Activated T-helper 1 cell treated with anti-CD3 and anti-CD28 coated beads, Interleukin-2, amount 50 U/mL, for 16 hours (primary cell): ENCODE results near the gene PALD1.

ENCODE experiments used
- DNase-seq, 2 donors: peaks; one replicate each; pipeline ENCODE4 v3.0.0-alpha.2; 2020; ENCODE audit warnings: low read depth in 1 of 2, low spot score in 1 of 2

The PALD1 gene

DNA sequence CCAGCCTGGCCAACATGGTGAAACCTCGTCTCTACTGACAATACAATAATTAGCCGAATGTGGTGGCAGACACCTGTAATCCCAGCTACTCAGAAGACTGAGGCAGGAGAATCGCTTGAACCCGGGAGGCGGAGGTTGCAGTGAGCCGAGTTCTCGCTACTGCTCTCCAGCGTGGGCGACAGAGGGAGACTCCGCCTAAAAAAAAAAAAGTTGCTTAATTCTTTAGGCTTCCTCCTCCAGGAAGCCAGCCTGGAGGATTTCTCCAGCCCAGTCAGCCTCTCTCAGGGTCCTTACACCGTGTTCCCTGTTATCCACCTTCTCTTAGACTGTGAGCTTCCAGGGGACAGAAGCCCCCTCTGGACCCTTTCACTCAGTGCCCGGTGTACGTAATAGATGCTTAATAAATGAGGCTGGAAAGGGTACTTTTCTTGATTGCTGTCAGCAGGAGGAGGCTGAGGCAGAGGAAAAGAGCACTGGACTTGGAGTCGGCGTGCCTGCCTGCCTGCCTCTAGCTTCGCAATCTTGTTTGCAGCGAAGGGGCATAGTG lies 20.7 kb upstream of the PALD1 start:
- no peak for DNase-seq

GRCh38 chr10:70458329-70459060 lies 20.1 kb upstream of the PALD1 start:
- peak in 1 of 2 donors; percentile 14 for DNase-seq

DNA sequence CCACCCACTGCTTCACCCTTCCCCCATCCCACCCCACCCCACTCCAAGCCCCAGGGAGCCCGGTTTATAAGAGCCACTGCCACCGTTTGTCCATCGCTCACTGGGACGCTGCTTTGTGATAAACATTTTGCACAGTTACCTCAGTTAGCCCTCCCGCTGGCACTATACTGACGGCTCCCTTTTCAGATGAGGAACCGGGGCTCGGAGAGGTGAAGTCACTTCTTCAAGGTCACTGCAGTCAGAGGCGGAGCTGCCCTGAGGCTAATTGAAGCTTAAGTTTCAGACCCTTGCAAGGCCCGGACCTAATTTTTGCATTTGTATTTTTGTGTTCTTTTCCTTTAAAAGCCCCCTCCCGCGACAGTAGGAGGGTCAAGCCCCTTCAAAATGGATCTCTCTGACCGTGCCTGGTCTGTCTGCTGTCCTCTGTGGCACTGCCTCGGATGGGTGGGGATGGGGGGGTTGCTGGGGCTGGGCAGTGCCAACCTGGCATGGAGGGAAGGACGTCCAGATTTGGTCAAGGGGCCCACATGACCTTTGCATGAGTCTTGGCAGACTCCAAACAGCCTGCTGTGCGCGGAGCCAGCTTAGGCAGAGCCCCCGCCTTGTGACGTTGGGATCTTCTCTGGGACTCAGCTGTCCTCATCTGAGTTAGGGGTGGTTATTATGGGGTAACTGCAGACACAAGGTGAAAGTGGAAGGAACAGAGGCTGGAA lies 19.4 kb upstream of the PALD1 start:
- no peak for DNase-seq

DNA sequence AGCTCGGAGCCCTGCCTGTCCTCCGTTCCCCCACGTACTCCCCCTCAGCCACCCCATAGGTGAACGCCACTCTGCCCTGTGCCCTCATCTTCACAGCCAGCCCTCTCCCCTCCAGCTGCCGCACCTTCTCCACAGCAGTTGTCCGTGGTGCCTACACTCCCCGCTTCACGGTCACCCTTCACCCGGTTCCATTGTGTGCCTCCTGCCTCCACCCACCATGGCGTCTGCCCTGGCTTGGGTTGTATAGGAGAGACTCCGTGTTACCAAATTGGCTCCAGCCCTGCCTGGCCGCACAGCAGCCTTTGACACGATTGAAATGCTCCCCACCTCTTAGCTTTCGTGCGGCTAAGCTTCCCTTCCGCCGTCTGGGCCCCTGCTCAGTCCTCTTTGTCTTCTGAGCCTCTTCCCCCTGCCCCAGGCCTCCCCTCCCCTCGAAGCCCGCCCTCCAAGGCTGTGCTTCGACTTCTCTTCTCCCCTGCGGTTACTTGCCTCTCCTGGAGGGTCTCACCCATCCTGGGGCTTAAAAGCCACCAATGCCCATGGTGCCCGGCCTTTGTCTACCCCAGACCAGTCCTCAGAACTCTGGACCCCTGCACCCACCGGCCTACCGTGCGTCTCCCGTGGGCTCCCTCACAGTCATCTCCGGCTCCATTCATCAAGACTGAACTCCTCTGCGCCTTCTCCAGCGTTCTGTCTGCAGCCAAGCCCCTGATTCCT lies 18.6 kb upstream of the PALD1 start:
- DNase-seq, result no peak

DNA sequence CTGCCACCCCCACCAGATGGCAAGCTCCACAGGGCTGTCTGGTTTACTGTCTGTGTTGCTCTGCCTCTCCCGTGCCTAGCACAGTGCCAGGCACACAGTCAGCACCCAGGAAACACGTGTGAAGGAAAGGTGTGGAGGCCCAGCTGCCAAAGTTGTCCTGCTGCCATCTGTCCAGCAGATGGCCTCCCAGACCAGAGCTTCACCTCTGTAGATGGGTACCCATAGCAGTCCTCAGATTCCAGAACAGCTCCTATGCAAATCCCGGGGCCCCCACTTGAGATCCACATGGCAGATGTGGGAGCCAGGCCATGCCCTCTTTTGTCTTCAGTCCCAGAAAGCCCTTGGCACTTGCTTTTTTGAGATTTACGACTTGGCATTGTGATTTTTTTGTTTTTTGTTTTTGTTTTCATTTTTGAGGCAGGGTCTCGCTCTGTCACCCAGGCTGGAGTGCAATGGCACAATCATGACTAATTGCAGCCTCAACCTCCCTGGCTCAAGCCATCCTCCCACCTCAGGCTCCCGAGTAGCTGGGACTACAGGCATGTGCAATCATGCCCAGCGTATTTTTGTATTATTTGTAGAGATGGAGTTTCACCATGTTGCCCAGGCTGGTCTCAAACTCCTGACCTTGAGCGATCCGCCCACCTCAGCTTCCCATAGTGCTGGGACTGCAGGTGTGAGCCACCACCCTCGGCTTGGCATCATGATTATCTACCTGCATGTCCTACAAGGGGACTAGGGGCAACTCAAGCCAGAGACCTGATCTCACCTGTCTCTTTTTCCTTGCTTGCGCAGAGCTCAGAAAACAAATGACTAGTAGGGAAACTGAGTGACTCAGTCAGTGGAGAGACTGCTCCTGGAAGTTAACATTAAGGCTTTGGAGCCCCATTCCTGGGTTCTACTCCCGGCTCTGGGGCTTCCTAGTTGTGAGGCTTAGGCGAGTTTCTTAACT lies 16.9 kb upstream of the PALD1 start:
- no peak for DNase-seq

DNA sequence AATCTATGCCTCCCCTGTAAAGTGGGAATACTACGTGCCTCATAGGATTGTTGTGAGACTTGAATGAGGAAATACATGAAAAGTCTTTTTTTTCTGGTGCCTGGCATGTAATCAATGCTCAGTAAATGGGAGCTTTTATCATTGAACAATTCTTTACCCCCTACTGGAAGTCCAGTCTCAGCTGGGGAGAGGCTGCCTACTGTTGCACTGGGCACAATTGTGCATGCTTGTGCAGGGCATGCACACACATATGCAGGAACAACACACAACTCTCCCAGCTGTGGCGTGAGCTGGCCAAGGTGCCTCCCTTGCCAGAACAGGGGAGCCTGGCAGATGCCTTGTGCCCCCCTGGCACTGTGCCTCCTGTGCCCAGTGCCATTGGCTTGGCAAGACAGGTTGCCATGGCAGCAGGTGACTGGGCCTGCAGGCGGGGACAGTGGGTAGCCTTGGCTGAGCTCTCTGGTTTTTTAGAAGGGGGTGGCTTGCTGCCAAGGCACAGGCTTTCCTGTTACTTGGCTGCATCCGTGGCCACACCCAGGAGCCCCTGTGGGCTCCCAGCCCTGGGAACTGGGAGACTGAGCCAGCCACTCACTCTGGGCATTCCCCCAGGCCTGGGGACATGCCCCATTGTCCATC lies 16.1 kb upstream of the PALD1 start:
- DNase-seq, result no peak

GRCh38 chr10:70465278-70465677 lies 13.3 kb upstream of the PALD1 start:
- DNase-seq, result no peak

DNA sequence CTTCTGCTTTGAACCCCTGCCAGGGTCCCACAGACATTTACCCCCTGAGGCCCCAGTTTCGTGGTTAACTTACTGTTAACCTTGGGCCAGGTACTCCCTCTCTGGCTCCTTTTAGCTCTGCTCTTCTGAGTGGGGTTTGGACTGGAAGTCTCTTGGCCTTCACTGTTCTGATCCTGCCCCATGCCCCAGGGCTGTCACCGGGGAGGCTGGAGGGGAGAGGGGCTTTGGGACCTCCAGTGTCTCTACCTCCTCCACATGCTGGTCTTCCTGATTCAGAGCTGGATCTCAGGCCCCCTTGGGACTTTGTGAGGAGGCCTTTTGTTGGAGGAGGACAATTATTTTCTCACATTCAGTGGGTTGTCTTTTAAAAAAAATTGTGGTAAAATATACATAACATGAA lies 12.7 kb upstream of the PALD1 start:
- no peak for DNase-seq

GRCh38 chr10:70466951-70467350 lies 11.6 kb upstream of the PALD1 start:
- DNase-seq, result no peak

DNA sequence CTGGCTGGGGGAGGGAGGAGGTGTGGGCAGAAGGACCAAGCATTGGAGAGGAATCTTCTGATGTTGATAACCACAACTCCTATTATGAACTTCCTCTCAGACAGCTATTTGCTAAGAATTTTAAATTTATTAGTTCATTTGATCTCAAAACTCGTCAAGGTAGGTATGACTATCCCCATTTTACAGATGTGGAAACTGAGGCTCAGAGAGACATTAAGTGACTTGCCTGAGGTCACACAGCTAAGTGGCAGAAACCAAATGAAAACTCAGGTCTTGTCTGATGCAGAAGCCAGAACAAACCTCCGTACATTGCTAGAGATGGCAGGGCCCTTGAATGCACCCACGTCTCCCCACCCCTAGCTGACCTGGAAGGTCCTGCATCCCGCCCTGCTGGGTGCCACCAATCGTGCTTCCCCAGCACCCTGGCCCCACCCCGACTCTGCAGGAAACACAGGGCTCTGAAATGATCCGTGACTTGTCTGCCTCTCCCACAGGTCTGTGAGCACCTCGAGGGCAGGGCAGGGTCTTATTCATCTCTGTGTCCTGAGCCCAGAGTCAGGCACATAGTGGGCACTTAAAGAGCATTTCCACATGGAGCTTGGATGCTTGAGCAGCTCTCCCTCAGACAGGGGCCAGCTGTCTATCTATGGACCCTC lies 5.6 kb upstream of the PALD1 start:
- DNase-seq, result no peak

DNA sequence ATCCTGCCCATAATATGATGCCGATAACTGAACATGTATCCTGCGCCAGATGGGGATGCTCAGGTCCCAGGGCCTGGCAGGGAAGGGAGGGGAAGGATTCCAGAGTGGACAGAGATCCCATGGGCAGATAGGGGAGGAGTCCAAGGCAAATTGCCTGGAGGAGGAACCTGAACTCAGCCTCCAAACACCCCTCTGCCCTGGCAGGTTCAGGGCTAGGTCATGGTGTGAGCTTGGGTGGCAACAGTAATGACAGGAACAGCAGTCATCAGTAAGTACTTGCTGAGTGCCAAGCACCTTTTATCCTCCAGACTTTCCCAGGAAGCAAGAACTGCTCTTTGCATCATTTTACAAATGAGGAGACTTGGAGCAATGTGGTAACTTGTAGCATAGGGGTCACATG lies 3.8 kb upstream of the PALD1 start:
- DNase-seq, result no peak

GRCh38 chr10:70475661-70476060 lies 2.9 kb upstream of the PALD1 start:
- no peak for DNase-seq

DNA sequence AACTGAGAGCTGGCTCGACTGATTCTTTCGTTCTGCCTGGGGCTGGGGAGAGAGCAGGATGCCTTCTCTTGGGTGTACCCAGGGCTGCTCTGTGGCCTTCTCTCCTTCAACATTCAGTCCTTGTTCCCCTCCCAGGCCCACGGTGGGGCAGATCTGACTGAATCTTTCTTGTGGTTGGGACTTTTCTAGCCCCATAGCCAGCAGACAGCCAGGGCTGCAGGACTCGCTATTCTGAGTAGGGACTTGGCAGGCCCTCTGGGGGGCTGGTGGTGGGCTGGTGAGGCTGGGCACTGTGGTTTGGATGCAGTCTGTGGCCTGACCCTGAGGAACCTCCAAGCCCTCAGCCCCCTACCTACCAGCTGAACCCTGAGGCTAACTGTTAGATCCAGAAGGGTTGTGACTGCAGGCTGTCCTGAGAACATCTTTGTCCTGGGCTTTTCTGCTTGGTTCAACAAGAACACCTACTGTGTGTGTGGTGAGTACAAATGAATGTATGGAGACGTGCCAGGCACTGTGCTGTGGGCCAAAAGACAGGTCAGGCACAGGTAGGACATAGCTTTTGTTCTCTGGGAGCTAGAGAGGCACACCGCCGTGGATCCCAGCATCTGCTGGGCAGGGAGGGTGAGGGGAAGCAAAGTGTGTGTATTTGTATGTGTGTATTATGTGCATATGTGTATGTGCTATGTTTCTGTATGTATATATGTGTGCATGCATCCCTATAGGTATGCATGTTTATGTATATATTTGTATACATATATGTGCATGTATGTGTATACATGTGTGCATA lies 2.1 kb upstream of the PALD1 start:
- DNase-seq, result no peak

DNA sequence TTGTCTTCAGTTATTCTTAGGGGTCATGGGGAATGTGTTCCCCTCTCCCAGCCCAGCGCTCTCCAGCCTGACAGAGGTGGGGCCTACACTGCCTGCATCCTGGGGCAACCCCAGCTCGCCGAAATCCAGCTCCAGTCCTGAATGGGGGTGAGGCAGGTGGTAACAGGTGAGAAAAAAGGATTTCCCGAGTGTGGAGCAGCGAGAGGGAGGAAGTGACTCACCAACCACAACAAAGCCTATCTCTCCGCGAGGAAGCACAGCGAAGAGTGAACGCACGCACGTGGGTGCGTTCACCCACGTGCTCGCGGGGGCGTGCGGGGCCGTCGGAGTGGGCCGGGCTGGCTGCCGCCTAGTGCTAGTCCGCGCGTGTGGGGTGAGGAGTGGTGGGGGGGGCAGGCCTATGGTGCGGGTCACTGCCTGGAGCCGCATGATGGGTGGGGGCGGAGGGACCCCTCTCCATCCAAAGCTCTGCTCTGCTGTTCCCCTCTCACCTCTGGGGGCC lies 855 bp upstream of the PALD1 start:
- peak; percentile 54 to 64 for DNase-seq

DNA sequence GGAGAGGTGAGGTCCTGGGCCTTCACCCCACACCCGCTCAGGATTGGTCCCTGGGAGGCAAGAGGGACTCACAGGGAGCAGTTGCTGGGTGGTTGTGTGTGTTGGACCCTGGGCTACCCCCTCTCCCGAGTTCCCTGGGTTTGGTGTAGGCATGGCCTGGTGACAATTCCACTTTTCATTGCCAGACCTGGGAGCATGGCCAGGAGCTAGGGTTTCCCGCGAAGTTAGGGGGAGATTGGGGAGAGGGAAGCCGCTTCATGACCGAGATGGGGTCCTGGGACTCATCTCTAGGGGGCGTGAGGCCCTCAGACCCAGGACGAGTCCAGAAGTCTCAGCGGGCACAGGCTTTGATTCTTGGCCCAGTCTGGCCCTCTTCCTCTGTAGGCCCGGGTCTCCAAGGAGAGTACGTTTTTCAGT lies 606 bp downstream of the PALD1 start:
- DNase-seq, result no peak

- DNase-seq, result no peak
Observed at GRCh38 chr10:70479626-70480238, 1.2 kb downstream of the PALD1 start.

- DNase-seq, result no peak
Observed at GRCh38 chr10:70480239-70480861, 1.8 kb downstream of the PALD1 start.

GRCh38 chr10:70481105-70481504 lies 2.5 kb downstream of the PALD1 start:
- DNase-seq, result no peak
